Measurements from ENCODE around the gene TMED4. TPM values are rescaled to one million over a fixed set of nuclear protein-coding genes. Genes with fewer than 3 reads are reported as not detected.
"Not testable (repeated sequence)": the region's sequence is repeated elsewhere in the genome, so short reads cannot be mapped to it uniquely, and the experiment has no call there.

The TMED4 gene
- polyA plus RNA-seq, 3 donors: 45.7 to 76.7 (median 49.0) TPM

- no peak for DNase-seq
- Histone ChIP-seq H3K4me2 (replicated peaks; ENCODE audit: extremely low read depth, low read length, poor library complexity, severe bottlenecking) (no peak overlapping the region), H3K4me3 (replicated peaks in 1 of 3; ENCODE audit: low read depth in 2 of 3, low read length in 3 of 3) (no peak overlapping the region), H3K4me1 (ENCODE audit: control insufficient read depth in 1 of 2, insufficient read depth in 2 of 2, low read length in 2 of 2) (peaks cover 20 to 21% of the 10 kb centered on the region in 2 donors), H3K27ac (ENCODE audit: low read depth in 1 of 2, low read length in 2 of 2) (no peak overlapping the region), H4K20me1 (ENCODE audit: insufficient read depth, low read length) (no peaks in the 10 kb centered on the region), H3K36me3 (replicated peaks in 1 of 2; ENCODE audit: control insufficient read depth in 1 of 2, insufficient read depth in 2 of 2, low read length in 2 of 2) (no peaks in the 10 kb centered on the region), H3K9ac (ENCODE audit: insufficient read depth, low read length, poor library complexity, severe bottlenecking) (no peak overlapping the region), H3K9me3 (replicated peaks in 1 of 2; ENCODE audit: control insufficient read depth in 1 of 2, insufficient read depth in 1 of 2, low read length in 2 of 2) (no peaks in the 10 kb centered on the region), H3K27me3 (ENCODE audit: control insufficient read depth in 2 of 2, insufficient read depth in 2 of 2, low read length in 2 of 2) (peaks cover 0 to 8% of the 10 kb centered on the region in 2 donors), H3K79me2 (ENCODE audit: insufficient read depth, low read length) (peaks cover 7% of the 10 kb centered on the region), H2AFZ (ENCODE audit: insufficient read depth, low read depth, low read length, poor library complexity, severe bottlenecking) (no peak overlapping the region)
- TF ChIP-seq, protein P1, sequence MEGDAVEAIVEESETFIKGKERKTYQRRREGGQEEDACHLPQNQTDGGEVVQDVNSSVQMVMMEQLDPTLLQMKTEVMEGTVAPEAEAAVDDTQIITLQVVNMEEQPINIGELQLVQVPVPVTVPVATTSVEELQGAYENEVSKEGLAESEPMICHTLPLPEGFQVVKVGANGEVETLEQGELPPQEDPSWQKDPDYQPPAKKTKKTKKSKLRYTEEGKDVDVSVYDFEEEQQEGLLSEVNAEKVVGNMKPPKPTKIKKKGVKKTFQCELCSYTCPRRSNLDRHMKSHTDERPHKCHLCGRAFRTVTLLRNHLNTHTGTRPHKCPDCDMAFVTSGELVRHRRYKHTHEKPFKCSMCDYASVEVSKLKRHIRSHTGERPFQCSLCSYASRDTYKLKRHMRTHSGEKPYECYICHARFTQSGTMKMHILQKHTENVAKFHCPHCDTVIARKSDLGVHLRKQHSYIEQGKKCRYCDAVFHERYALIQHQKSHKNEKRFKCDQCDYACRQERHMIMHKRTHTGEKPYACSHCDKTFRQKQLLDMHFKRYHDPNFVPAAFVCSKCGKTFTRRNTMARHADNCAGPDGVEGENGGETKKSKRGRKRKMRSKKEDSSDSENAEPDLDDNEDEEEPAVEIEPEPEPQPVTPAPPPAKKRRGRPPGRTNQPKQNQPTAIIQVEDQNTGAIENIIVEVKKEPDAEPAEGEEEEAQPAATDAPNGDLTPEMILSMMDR (IDR thresholded peaks at IDR 0.05): no peak
- Mint-ChIP-seq H3K4me1 (peaks cover 19% of the 10 kb centered on the region), H3K36me3 (peaks cover 3 to 4% of the 10 kb centered on the region in 2 donors), H3K27ac (no peak overlapping the region), H3K9me3 (peaks cover 0 to 2% (median 0%) of the 10 kb centered on the region in 7 donors), H3K27me3 (ENCODE audit: low read depth in 3 of 3) (peaks cover 5 to 14% (median 6%) of the 10 kb centered on the region in 3 donors), H3K4me3 (no peak overlapping the region)
- intact Hi-C loops (cut with micrococcal nuclease): loop anchor here in 1 of 2 donors (5.0 kb wide), 1 partner anchor 45 kb away; no protein-coding TSS in a partner anchor
- WGBS (ENCODE audit: insufficient coverage): no CpG with 5 or more reads among the region's 1 CpG
Observed at GRCh38 chr7:44602576-44602910, 20.5 kb upstream of the TMED4 start.

- H3K79me2 ChIP-seq (ENCODE audit: insufficient read depth, low read length): no peaks in the 10 kb centered on the region
- no peaks in the 10 kb centered on the region for H3K9me3 ChIP-seq (replicated peaks in 1 of 2; ENCODE audit: control insufficient read depth in 1 of 2, insufficient read depth in 1 of 2, low read length in 2 of 2)
- DNase-seq: no peak
- no peak overlapping the region for H2AFZ ChIP-seq (ENCODE audit: insufficient read depth, low read depth, low read length, poor library complexity, severe bottlenecking)
- Mint-ChIP-seq H3K4me3 (no peak overlapping the region), H3K9me3 (peaks cover 0 to 1% (median 0%) of the 10 kb centered on the region in 7 donors), H3K36me3 (no peaks in the 10 kb centered on the region), H3K27ac (no peak overlapping the region), H3K4me1 (peaks cover 1% of the 10 kb centered on the region), H3K27me3 (ENCODE audit: low read depth in 3 of 3) (peaks cover 2 to 11% (median 6%) of the 10 kb centered on the region in 3 donors)
- H3K9ac ChIP-seq (ENCODE audit: insufficient read depth, low read length, poor library complexity, severe bottlenecking): no peak overlapping the region
- TF ChIP-seq, protein P1 (IDR thresholded peaks at IDR 0.05): no peak
- H3K27me3 ChIP-seq (ENCODE audit: control insufficient read depth in 2 of 2, insufficient read depth in 2 of 2, low read length in 2 of 2): peaks cover 0 to 8% of the 10 kb centered on the region in 2 donors
- no CpG with 5 or more reads among the region's 3 CpGs for WGBS (ENCODE audit: insufficient coverage)
- H3K4me1 ChIP-seq (ENCODE audit: control insufficient read depth in 1 of 2, insufficient read depth in 2 of 2, low read length in 2 of 2): no peaks in the 10 kb centered on the region
- no peaks in the 10 kb centered on the region for H3K36me3 ChIP-seq (replicated peaks in 1 of 2; ENCODE audit: control insufficient read depth in 1 of 2, insufficient read depth in 2 of 2, low read length in 2 of 2)
- no peak overlapping the region for H3K27ac ChIP-seq (ENCODE audit: low read depth in 1 of 2, low read length in 2 of 2)
- H3K4me3 ChIP-seq (replicated peaks in 1 of 3; ENCODE audit: low read depth in 2 of 3, low read length in 3 of 3): no peak overlapping the region
- no peaks in the 10 kb centered on the region for H4K20me1 ChIP-seq (ENCODE audit: insufficient read depth, low read length)
- intact Hi-C loops (cut with micrococcal nuclease): no loop called here
- no peak overlapping the region for H3K4me2 ChIP-seq (replicated peaks; ENCODE audit: extremely low read depth, low read length, poor library complexity, severe bottlenecking)
Observed at GRCh38 chr7:44599222-44599621, 17.2 kb upstream of the TMED4 start.

GRCh38 chr7:44597181-44597580 is 15.2 kb upstream of the TMED4 start:
- H3K36me3 ChIP-seq (replicated peaks in 1 of 2; ENCODE audit: control insufficient read depth in 1 of 2, insufficient read depth in 2 of 2, low read length in 2 of 2); H3K9ac ChIP-seq (ENCODE audit: insufficient read depth, low read length, poor library complexity, severe bottlenecking); H3K27me3 ChIP-seq (ENCODE audit: control insufficient read depth in 2 of 2, insufficient read depth in 2 of 2, low read length in 2 of 2); H3K9me3 Mint-ChIP-seq; H3K79me2 ChIP-seq (ENCODE audit: insufficient read depth, low read length); H3K9me3 ChIP-seq (replicated peaks in 1 of 2; ENCODE audit: control insufficient read depth in 1 of 2, insufficient read depth in 1 of 2, low read length in 2 of 2); DNase-seq; H2AFZ ChIP-seq (ENCODE audit: insufficient read depth, low read depth, low read length, poor library complexity, severe bottlenecking); intact Hi-C loops (cut with micrococcal nuclease); H3K27ac Mint-ChIP-seq; H3K27ac ChIP-seq (ENCODE audit: low read depth in 1 of 2, low read length in 2 of 2); H3K4me1 ChIP-seq (ENCODE audit: control insufficient read depth in 1 of 2, insufficient read depth in 2 of 2, low read length in 2 of 2); H3K4me2 ChIP-seq (replicated peaks; ENCODE audit: extremely low read depth, low read length, poor library complexity, severe bottlenecking); H4K20me1 ChIP-seq (ENCODE audit: insufficient read depth, low read length); H3K4me3 ChIP-seq (replicated peaks in 1 of 3; ENCODE audit: low read depth in 2 of 3, low read length in 3 of 3); H3K4me1 Mint-ChIP-seq; H3K4me3 Mint-ChIP-seq; H3K36me3 Mint-ChIP-seq: not testable (repeated sequence)
- WGBS (ENCODE audit: insufficient coverage): 89% methylated on average over 8 of the region's 8 CpGs
- peaks cover 6 to 12% (median 12%) of the 10 kb centered on the region in 3 donors for H3K27me3 Mint-ChIP-seq (ENCODE audit: low read depth in 3 of 3)

All from CD14-positive monocyte (primary cell).